Nephron (organoid): ENCODE measurements around the gene SLC6A7.

Experiments used
- H3K27ac Mint-ChIP-seq, 3 experiments: 2 replicates each; pipeline ENCODE4 v1.8.0; 2020; ENCODE audit warnings: mixed read lengths in 3 of 3, mild to moderate bottlenecking in 2 of 3, moderate library complexity in 1 of 3
- H3K27me3 Mint-ChIP-seq: 2 replicates; pipeline ENCODE4 v1.8.0; 2021; ENCODE audit warnings: low read depth, mild to moderate bottlenecking, moderate library complexity, mixed read lengths
- H3K36me3 Mint-ChIP-seq: 2 replicates; pipeline ENCODE4 v1.8.0; 2020; ENCODE audit warnings: low read depth, mixed read lengths
- H3K4me1 Mint-ChIP-seq: 2 replicates; pipeline ENCODE4 v1.8.0; 2020; ENCODE audit warnings: mixed read lengths
- H3K4me3 Mint-ChIP-seq, 3 experiments: 2 replicates each; pipeline ENCODE4 v1.8.0; 2020; ENCODE audit warnings: mild to moderate bottlenecking in 3 of 3, mixed read lengths in 3 of 3, moderate library complexity in 2 of 3
- H3K9me3 Mint-ChIP-seq: 2 replicates; pipeline ENCODE4 v1.8.0; 2020; ENCODE audit warnings: mixed read lengths
- CTCF ChIP-seq, 3 experiments: fragments of 200-600 bp; sonication (generic); IDR thresholded peaks; one replicate each; pipeline ENCODE4 v1.5.0; 2021; ENCODE audit warnings: antibody characterized with exemption in 3 of 3; ENCODE audit not compliant: unreplicated experiment in 3 of 3

SLC6A7 gene

GRCh38 chr5:150153957-150154617 lies 35.8 kb upstream of the SLC6A7 start:
- H3K36me3 Mint-ChIP-seq: peaks cover 7% of the 10 kb centered on the region
- peak overlapping the region; percentile 90 to 97 (median 95) for H3K27ac Mint-ChIP-seq
- TF ChIP-seq CTCF (IDR thresholded peaks at IDR 0.05; ENCODE audit: unreplicated experiment in 3 of 3): peak in 2 of 3 experiments; percentile 9 to 16
- peak overlapping the region; percentile 91 to 97 (median 95) for H3K4me3 Mint-ChIP-seq
- H3K9me3 Mint-ChIP-seq: no peaks in the 10 kb centered on the region
- peaks cover 4% of the 10 kb centered on the region for H3K27me3 Mint-ChIP-seq
- H3K4me1 Mint-ChIP-seq: peaks cover 59% of the 10 kb centered on the region

GRCh38 chr5:150154618-150155128 lies 35.2 kb upstream of the SLC6A7 start:
- no peaks in the 10 kb centered on the region for H3K9me3 Mint-ChIP-seq
- H3K4me1 Mint-ChIP-seq: peaks cover 59% of the 10 kb centered on the region
- peak overlapping the region; percentile 91 to 97 (median 95) for H3K4me3 Mint-ChIP-seq
- peak in 1 of 3 experiments; percentile 2 for TF ChIP-seq CTCF (IDR thresholded peaks at IDR 0.05; ENCODE audit: unreplicated experiment in 3 of 3)
- peaks cover 7% of the 10 kb centered on the region for H3K36me3 Mint-ChIP-seq
- H3K27ac Mint-ChIP-seq: peak overlapping the region; percentile 90 to 98 (median 95)
- peaks cover 4% of the 10 kb centered on the region for H3K27me3 Mint-ChIP-seq

GRCh38 chr5:150155258-150156026 lies 34.4 kb upstream of the SLC6A7 start, which contains the start of gene PDGFRB:
PDGFRB (minus strand) TSS chr5:150155845; CDS start chr5:150137047, 18,798 bp downstream.
- Mint-ChIP-seq H3K27ac (peak within 1 kb of the TSS; percentile 90 to 98 (median 95)), H3K4me3 (peak within 1 kb of the TSS; percentile 91 to 97 (median 95)), H3K9me3 (no peaks in the 10 kb centered on the region), H3K4me1 (peaks cover 61% of the 10 kb centered on the region), H3K36me3 (peaks cover 7% of the 10 kb centered on the region), H3K27me3 (peaks cover 4% of the 10 kb centered on the region)
- TF ChIP-seq CTCF (IDR thresholded peaks at IDR 0.05; ENCODE audit: unreplicated experiment in 3 of 3): no peak

GRCh38 chr5:150156027-150156368 lies 33.9 kb upstream of the SLC6A7 start:
- peak overlapping the region; percentile 90 to 98 (median 95) for H3K27ac Mint-ChIP-seq

GRCh38 chr5:150156540-150156939 lies 33.3 kb upstream of the SLC6A7 start:
- H3K4me1 Mint-ChIP-seq: peaks cover 65% of the 10 kb centered on the region
- H3K4me3 Mint-ChIP-seq: peak overlapping the region; percentile 71 to 95 (median 91)
- peak overlapping the region; percentile 90 to 98 (median 95) for H3K27ac Mint-ChIP-seq
- no peaks in the 10 kb centered on the region for H3K9me3 Mint-ChIP-seq
- peaks cover 4% of the 10 kb centered on the region for H3K36me3 Mint-ChIP-seq
- H3K27me3 Mint-ChIP-seq: peaks cover 4% of the 10 kb centered on the region
- no peak for TF ChIP-seq CTCF (IDR thresholded peaks at IDR 0.05; ENCODE audit: unreplicated experiment in 3 of 3)

More at GRCh38 chr5:150156027-150156368, 33.9 kb upstream of the SLC6A7 start:
- Mint-ChIP-seq H3K9me3 (no peaks in the 10 kb centered on the region), H3K4me3 (peak overlapping the region; percentile 91 to 97 (median 95)), H3K4me1 (peaks cover 61% of the 10 kb centered on the region), H3K36me3 (peaks cover 4% of the 10 kb centered on the region), H3K27me3 (peaks cover 4% of the 10 kb centered on the region)
- no peak for TF ChIP-seq CTCF (IDR thresholded peaks at IDR 0.05; ENCODE audit: unreplicated experiment in 3 of 3)
